C4-2B (cell line): ENCODE results near the gene PLXNA2.

ENCODE experiments used
- ZFX ChIP-seq: fragments of 450-650 bp; IDR thresholded peaks from 2 replicates; pipeline ENCODE4 v1.6.1; 2017
- TF ChIP-seq, protein P1 (sequence below): fragments of 450-650 bp; conservative IDR thresholded peaks from 2 replicates; pipeline ENCODE4 v1.5.1; 2017; ENCODE audit warnings: mild to moderate bottlenecking

DNA sequence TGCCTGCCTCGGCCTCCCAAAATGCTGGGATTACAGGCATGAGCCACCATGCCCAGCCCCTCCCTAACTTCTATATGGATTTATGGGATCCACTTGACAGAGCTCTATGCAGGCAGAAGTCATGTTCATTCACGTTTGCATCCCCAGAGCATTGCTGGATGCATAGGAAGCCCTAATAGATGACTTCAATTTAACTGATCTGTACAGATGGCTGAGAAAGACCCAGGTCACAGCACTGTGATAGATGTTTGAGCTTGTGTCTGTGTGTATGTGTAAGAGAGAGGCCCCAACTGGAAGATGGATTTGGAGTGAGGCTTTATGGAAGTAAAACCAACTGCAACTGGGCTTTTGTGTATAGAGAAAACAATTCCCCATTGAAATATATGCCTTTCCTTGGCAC lies 30.9 kb upstream of the PLXNA2 start:
- TF ChIP-seq, protein P1, sequence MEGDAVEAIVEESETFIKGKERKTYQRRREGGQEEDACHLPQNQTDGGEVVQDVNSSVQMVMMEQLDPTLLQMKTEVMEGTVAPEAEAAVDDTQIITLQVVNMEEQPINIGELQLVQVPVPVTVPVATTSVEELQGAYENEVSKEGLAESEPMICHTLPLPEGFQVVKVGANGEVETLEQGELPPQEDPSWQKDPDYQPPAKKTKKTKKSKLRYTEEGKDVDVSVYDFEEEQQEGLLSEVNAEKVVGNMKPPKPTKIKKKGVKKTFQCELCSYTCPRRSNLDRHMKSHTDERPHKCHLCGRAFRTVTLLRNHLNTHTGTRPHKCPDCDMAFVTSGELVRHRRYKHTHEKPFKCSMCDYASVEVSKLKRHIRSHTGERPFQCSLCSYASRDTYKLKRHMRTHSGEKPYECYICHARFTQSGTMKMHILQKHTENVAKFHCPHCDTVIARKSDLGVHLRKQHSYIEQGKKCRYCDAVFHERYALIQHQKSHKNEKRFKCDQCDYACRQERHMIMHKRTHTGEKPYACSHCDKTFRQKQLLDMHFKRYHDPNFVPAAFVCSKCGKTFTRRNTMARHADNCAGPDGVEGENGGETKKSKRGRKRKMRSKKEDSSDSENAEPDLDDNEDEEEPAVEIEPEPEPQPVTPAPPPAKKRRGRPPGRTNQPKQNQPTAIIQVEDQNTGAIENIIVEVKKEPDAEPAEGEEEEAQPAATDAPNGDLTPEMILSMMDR: no peak
- no peak for TF ChIP-seq ZFX
